Lower leg skin (tissue), 3 donors: ENCODE measurements around the gene ABCC4.

Source experiments
- POLR2A ChIP-seq, 2 donors: fragments of 450-650 bp; IDR thresholded peaks; one replicate each; pipeline ENCODE4 v1.6.1; 2016 to 2017; ENCODE audit warnings: antibody characterized with exemption in 2 of 2, mild to moderate bottlenecking in 1 of 2, moderate library complexity in 1 of 2
- TF ChIP-seq, protein P1 (sequence below), 3 donors: fragments of 450-650 bp; IDR thresholded peaks; one replicate each; pipeline ENCODE4 v1.5.1; 2016; ENCODE audit warnings: antibody characterized with exemption in 3 of 3, mild to moderate bottlenecking in 3 of 3, moderate library complexity in 2 of 3

DNA sequence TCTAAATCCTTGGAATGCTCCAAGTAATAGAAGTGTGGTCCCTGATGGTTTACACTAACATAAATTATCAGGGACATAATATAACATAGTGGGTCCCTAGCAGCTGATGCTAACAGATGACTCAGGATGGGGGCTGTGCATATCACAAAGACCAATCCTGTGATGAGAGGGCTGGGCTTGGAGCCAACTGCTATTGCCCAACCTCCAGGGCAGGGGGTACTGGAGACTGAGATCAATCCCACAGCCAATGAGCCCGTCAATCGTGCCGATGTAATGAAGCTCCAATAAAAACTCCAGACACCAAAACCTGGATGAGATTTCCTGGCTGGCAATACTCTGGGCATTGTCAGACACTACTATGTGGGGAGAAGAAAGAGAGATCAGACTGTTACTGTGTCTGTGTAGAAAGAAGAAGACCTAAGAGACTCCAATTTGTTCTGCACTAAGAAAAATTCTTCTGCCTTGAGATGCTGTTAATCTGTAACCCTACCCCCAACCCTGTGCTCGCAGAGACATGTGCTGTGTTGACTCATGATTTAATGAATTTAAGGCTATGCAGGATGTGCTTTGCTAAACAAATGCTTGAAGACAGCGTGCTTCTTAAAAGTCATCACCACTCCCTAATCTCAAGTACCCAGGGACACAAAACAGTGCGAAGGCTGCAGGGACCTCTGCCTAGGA is 33.4 kb downstream of the ABCC4 start:
- TF ChIP-seq, protein P1, sequence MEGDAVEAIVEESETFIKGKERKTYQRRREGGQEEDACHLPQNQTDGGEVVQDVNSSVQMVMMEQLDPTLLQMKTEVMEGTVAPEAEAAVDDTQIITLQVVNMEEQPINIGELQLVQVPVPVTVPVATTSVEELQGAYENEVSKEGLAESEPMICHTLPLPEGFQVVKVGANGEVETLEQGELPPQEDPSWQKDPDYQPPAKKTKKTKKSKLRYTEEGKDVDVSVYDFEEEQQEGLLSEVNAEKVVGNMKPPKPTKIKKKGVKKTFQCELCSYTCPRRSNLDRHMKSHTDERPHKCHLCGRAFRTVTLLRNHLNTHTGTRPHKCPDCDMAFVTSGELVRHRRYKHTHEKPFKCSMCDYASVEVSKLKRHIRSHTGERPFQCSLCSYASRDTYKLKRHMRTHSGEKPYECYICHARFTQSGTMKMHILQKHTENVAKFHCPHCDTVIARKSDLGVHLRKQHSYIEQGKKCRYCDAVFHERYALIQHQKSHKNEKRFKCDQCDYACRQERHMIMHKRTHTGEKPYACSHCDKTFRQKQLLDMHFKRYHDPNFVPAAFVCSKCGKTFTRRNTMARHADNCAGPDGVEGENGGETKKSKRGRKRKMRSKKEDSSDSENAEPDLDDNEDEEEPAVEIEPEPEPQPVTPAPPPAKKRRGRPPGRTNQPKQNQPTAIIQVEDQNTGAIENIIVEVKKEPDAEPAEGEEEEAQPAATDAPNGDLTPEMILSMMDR (IDR thresholded peaks at IDR 0.05) = no peak
- TF ChIP-seq POLR2A (IDR thresholded peaks at IDR 0.05) = no peak
